HepG2 (cell line): Measurements from ENCODE around the gene INTS3. TPM values are rescaled to one million over a fixed set of nuclear protein-coding genes. Genes with fewer than 3 reads are reported as not detected.
A peak's percentile ranks its signal among the peaks of the same experiment; 100 is the strongest.

ENCODE experiments used
- CBFB ChIP-seq: sonication (generic); formaldehyde crosslinking; IDR thresholded peaks from 2 replicates; pipeline ENCODE4 v1.4.0; 2020; ENCODE audit warnings: missing genetic modification reagents
- DR1 ChIP-seq: sonication (generic); formaldehyde crosslinking; IDR thresholded peaks from 2 replicates; pipeline ENCODE4 v1.8.0; 2021; ENCODE audit warnings: mild to moderate bottlenecking, missing genetic modification reagents, inconsistent platforms
- ELF4 ChIP-seq: sonication (generic); formaldehyde crosslinking; IDR thresholded peaks from 2 replicates; pipeline ENCODE4 v1.5.0; 2020; ENCODE audit warnings: missing genetic modification reagents, mild to moderate bottlenecking, moderate library complexity, borderline replicate concordance
- HDAC1 ChIP-seq: sonication (generic); formaldehyde crosslinking; IDR thresholded peaks from 2 replicates; pipeline ENCODE4 v1.5.1; 2020; ENCODE audit warnings: mild to moderate bottlenecking, missing genetic modification reagents
- MAZ ChIP-seq, 2 experiments: sonication (generic) in 1 of 2; formaldehyde crosslinking in 1 of 2; IDR thresholded peaks; 2 replicates each; pipeline versions ENCODE4 v1.5.0 to v1.6.1; 2012 to 2020; ENCODE audit warnings: low read depth in 2 of 2, mild to moderate bottlenecking in 2 of 2, borderline replicate concordance in 1 of 2, improper control_type of control experiment in 1 of 2, low read length in 1 of 2, missing genetic modification reagents in 1 of 2, moderate library complexity in 1 of 2
- MED1 ChIP-seq: sonication (generic); formaldehyde crosslinking; IDR thresholded peaks from 2 replicates; pipeline ENCODE4 v1.4.0; 2020; ENCODE audit warnings: missing genetic modification reagents
- MIER3 ChIP-seq: IDR thresholded peaks from 2 replicates; pipeline ENCODE4 v1.6.1; 2016; ENCODE audit warnings: missing compliant biosample characterization, borderline replicate concordance
- MNT ChIP-seq: fragments of 450-650 bp; IDR thresholded peaks from 2 replicates; pipeline ENCODE4 v1.6.1; 2016
- NAIF1 ChIP-seq: sonication (generic); formaldehyde crosslinking; IDR thresholded peaks from 2 replicates; pipeline ENCODE4 v1.5.0; 2020; ENCODE audit warnings: mild to moderate bottlenecking, missing genetic modification reagents, borderline replicate concordance
- PHF8 ChIP-seq: sonication (generic); formaldehyde crosslinking; IDR thresholded peaks from 2 replicates; pipeline ENCODE4 v1.5.0; 2020; ENCODE audit warnings: missing genetic modification reagents
- RFX3 ChIP-seq: IDR thresholded peaks from 2 replicates; pipeline ENCODE4 v1.6.1; 2016; ENCODE audit warnings: missing biosample characterization, missing genetic modification reagents
- SPEN ChIP-seq: sonication (generic); formaldehyde crosslinking; IDR thresholded peaks from 2 replicates; pipeline ENCODE4 v1.5.1; 2020; ENCODE audit warnings: low read depth, mild to moderate bottlenecking, missing genetic modification reagents
- THRA ChIP-seq: sonication (generic); formaldehyde crosslinking; IDR thresholded peaks from 2 replicates; pipeline ENCODE4 v1.4.0; 2020; ENCODE audit warnings: missing genetic modification reagents, borderline replicate concordance
- ZBTB2 ChIP-seq: sonication (generic); formaldehyde crosslinking; IDR thresholded peaks from 2 replicates; pipeline ENCODE4 v1.8.0; 2022; ENCODE audit warnings: low read depth, missing genetic modification reagents
- ZBTB42 ChIP-seq: sonication (generic); formaldehyde crosslinking; IDR thresholded peaks from 2 replicates; pipeline ENCODE4 v1.5.0; 2020; ENCODE audit warnings: mild to moderate bottlenecking, missing genetic modification reagents
- ZNF138 ChIP-seq: sonication (generic); formaldehyde crosslinking; IDR thresholded peaks from 2 replicates; pipeline ENCODE4 v1.5.0; 2020; ENCODE audit warnings: mild to moderate bottlenecking, low read depth, missing genetic modification reagents
- ZNF230 ChIP-seq: sonication (generic); formaldehyde crosslinking; IDR thresholded peaks from 2 replicates; pipeline ENCODE4 v1.4.0; 2020; ENCODE audit warnings: mild to moderate bottlenecking, missing genetic modification reagents
- ZNF264 ChIP-seq: sonication (generic); formaldehyde crosslinking; IDR thresholded peaks from 2 replicates; pipeline ENCODE4 v1.4.0; 2020; ENCODE audit warnings: missing genetic modification reagents
- ZNF451 ChIP-seq: sonication (generic); formaldehyde crosslinking; IDR thresholded peaks from 2 replicates; pipeline ENCODE4 v1.5.0; 2020; ENCODE audit warnings: mild to moderate bottlenecking, missing genetic modification reagents
- ZNF570 ChIP-seq: sonication (generic); formaldehyde crosslinking; IDR thresholded peaks from 2 replicates; pipeline ENCODE4 v1.4.0; 2020; ENCODE audit warnings: mild to moderate bottlenecking, missing genetic modification reagents, borderline replicate concordance
- ZNF709 ChIP-seq: sonication (generic); formaldehyde crosslinking; IDR thresholded peaks from 2 replicates; pipeline ENCODE4 v1.5.0; 2020; ENCODE audit warnings: mild to moderate bottlenecking, missing genetic modification reagents
- ZNF747 ChIP-seq: sonication (generic); formaldehyde crosslinking; IDR thresholded peaks from 2 replicates; pipeline ENCODE4 v1.8.1; 2023; ENCODE audit warnings: missing genetic modification reagents, mild to moderate bottlenecking, borderline replicate concordance
- ZNF773 ChIP-seq: sonication (generic); formaldehyde crosslinking; IDR thresholded peaks from 2 replicates; pipeline ENCODE4 v1.4.0; 2020; ENCODE audit warnings: missing genetic modification reagents, borderline replicate concordance
- ZNF816 ChIP-seq: sonication (generic); formaldehyde crosslinking; IDR thresholded peaks from 2 replicates; pipeline ENCODE4 v1.8.0; 2022; ENCODE audit warnings: missing genetic modification reagents, mild to moderate bottlenecking, borderline replicate concordance
- polyA plus RNA-seq, 8 experiments: library from polyadenylated mRNA; depleted of rRNA in 3 of 8; stranded (reverse) in 7 of 8; unstranded in 1 of 8; fragments of >200 nt; fragmentation: Illumina TruSeq in 4 of 8; extraction: Trizol in 4 of 8; gene quantifications; 2 replicates each; pipeline versions ENCODE4 v1.2.1 to v1.2.3, GENCODE V29; 2011 to 2016; ENCODE audit warnings: low read depth in 4 of 8, missing spikeins in 1 of 8, mixed read lengths in 1 of 8; ENCODE audit not compliant: insufficient read depth in 1 of 8
- total RNA-seq, 5 experiments: library from RNA; depleted of rRNA; stranded (reverse); fragments of >200 nt; fragmentation: Illumina TruSeq; extraction: Trizol; gene quantifications; 2 replicates each; pipeline ENCODE4 v1.2.3, GENCODE V29; 2016; ENCODE audit warnings: low read depth in 1 of 5

INTS3 gene
- total and polyA plus RNA-seq, 2 of the 13 experiments (the other 11 are each of a cell fraction or from before 2014, with no cell fraction given): 17.2 to 27.2 TPM

GRCh38 chr1:153783233-153784190 is 55.7 kb downstream of the INTS3 start (continued):
- TF ChIP-seq MED1 (CRISPR knock-in tag) (peak; percentile 62), ZNF230 (CRISPR knock-in tag) (no peak), ELF4 (CRISPR knock-in tag) (peak; percentile 79; the same call in 1 of the 2 replicates), MAZ (IDR thresholded peaks at IDR 0.05; ENCODE audit: borderline replicate concordance, low read depth, low read length) (peak; percentile 58; the same call in 1 of the 2 replicates), MAZ (CRISPR knock-in tag; IDR thresholded peaks at IDR 0.05; ENCODE audit: low read depth) (no peak; the same call in 1 of the 2 replicates), ZNF570 (no peak), ZBTB42 (peak; percentile 78; the same call in 1 of the 2 replicates), ZNF816 (CRISPR knock-in tag) (peak; percentile 70; the same call in 1 of the 2 replicates), DR1 (CRISPR knock-in tag) (peak; percentile 37; the same call in 1 of the 2 replicates), ZNF747 (CRISPR knock-in tag) (peak; percentile 65; the same call in 1 of the 2 replicates), MIER3 (CRISPR knock-in tag) (no peak; the same call in 1 of the 2 replicates), CBFB (CRISPR knock-in tag) (no peak), PHF8 (CRISPR knock-in tag) (peak; percentile 93), HDAC1 (CRISPR knock-in tag) (peak; percentile 81), NAIF1 (peak; percentile 83; the same call in 1 of the 2 replicates), ZBTB2 (CRISPR knock-in tag) (0 out of 2 replicates have a peak, but pooled peaks have one; percentile 44), ZNF138 (CRISPR knock-in tag) (no peak), ZNF709 (CRISPR knock-in tag) (peak; percentile 70; the same call in 1 of the 2 replicates), THRA (CRISPR knock-in tag) (peak; percentile 27; the same call in 1 of the 2 replicates), RFX3 (CRISPR knock-in tag) (no peak), ZNF773 (CRISPR knock-in tag) (peak; percentile 42; the same call in 1 of the 2 replicates), ZNF264 (CRISPR knock-in tag) (peak; percentile 49; the same call in 1 of the 2 replicates), SPEN (CRISPR knock-in tag) (peak; percentile 69), ZNF451 (CRISPR knock-in tag) (no peak), MNT (no peak)
